Keratinocyte (primary cell): ENCODE measurements around the gene ATL1.

Experiments
- EZH2 ChIP-seq: IDR thresholded peaks from one replicate; pipeline ENCODE4 v1.6.1; 2012; ENCODE audit warnings: inconsistent platforms, mild to moderate bottlenecking, low read length, moderate library complexity
- TF ChIP-seq, protein P1 (sequence below), 3 experiments: IDR thresholded peaks in 1 of 3; conservative IDR thresholded peaks in 1 of 3; optimal IDR thresholded peaks in 1 of 3; 2 replicates in 2 of 3; 3 replicates in 1 of 3; pipeline versions ENCODE3 to v1.5.1; 2011; ENCODE audit warnings: low read length in 3 of 3, mild to moderate bottlenecking in 3 of 3, moderate library complexity in 2 of 3, control low read depth in 1 of 3, inconsistent platforms in 1 of 3; ENCODE audit not compliant: insufficient read depth in 2 of 3; ENCODE audit errors: extremely low read depth in 1 of 3

DNA sequence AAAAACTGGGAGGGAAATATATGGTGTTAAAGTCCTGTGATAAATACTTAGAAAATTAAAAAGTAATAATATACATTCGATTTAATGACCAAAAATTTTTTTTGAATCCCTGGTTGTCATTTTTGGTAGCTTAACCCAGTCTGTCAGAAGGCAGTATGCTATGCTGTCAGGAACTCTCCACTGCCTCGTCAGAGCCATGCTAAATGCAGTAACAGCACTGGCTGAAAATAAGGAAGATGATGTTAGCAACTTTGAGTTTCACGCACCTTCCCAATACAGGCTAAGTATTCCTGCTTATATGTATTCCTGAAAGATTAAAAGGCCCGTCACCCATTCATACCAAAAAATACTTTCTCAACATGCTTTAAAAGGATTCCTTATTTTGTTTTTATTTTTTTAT lies 74.0 kb downstream of the ATL1 start:
- TF ChIP-seq, protein P1, sequence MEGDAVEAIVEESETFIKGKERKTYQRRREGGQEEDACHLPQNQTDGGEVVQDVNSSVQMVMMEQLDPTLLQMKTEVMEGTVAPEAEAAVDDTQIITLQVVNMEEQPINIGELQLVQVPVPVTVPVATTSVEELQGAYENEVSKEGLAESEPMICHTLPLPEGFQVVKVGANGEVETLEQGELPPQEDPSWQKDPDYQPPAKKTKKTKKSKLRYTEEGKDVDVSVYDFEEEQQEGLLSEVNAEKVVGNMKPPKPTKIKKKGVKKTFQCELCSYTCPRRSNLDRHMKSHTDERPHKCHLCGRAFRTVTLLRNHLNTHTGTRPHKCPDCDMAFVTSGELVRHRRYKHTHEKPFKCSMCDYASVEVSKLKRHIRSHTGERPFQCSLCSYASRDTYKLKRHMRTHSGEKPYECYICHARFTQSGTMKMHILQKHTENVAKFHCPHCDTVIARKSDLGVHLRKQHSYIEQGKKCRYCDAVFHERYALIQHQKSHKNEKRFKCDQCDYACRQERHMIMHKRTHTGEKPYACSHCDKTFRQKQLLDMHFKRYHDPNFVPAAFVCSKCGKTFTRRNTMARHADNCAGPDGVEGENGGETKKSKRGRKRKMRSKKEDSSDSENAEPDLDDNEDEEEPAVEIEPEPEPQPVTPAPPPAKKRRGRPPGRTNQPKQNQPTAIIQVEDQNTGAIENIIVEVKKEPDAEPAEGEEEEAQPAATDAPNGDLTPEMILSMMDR (optimal IDR thresholded peaks at IDR 0.05 in 1 of 3, IDR thresholded peaks at IDR 0.05 in 1 of 3, conservative IDR thresholded peaks at IDR 0.05 in 1 of 3; ENCODE audit: extremely low read depth in 1 of 3, insufficient read depth in 2 of 3, low read length in 3 of 3) = no peak
- no peak for TF ChIP-seq EZH2
